Fibroblast of skin of scalp (primary cell): Measurements from ENCODE around the gene ILF2.
"Not testable (repeated sequence)": the region's sequence is repeated elsewhere in the genome, so short reads cannot be mapped to it uniquely, and the experiment has no call there.

Experiments used
- DNase-seq: peaks from one replicate; pipeline ENCODE4 v3.0.0-alpha.2; 2013

Gene ILF2

DNA sequence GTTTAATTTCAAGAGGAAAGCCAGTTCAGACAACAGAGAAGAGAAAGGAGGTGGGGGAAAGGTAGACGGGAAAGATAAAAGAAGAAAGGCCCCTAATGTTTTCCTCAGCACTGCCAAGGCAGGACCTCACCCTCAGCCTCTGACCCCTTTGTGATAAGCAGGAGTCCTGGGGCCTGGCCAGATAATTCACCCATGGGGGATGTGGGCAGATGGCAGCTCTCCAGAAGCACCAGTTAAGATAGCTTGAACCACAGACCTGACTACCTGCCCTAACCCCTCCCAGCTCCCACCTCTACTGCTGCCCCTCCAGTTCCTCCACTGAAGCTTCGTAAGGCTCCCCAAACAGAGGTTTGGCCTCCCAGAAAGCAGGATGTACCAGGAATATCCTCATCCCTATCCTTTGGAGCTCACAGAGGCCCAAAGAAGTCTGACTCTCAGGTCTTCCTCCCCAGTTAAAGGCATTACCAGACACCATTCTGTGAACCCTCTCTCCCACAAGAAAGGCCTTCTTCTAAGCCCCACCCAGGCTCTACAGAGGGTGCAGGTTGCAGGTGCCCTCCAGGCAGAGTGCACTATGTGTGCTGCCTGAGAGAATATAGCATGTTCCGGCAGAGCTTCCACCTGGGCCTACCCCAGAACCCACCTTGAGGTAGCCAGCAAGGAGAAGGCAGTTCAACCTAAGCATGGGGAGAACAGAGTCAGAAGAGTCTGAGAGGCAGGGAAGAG lies 21.5 kb downstream of the ILF2 start:
- DNase-seq = no peak

DNA sequence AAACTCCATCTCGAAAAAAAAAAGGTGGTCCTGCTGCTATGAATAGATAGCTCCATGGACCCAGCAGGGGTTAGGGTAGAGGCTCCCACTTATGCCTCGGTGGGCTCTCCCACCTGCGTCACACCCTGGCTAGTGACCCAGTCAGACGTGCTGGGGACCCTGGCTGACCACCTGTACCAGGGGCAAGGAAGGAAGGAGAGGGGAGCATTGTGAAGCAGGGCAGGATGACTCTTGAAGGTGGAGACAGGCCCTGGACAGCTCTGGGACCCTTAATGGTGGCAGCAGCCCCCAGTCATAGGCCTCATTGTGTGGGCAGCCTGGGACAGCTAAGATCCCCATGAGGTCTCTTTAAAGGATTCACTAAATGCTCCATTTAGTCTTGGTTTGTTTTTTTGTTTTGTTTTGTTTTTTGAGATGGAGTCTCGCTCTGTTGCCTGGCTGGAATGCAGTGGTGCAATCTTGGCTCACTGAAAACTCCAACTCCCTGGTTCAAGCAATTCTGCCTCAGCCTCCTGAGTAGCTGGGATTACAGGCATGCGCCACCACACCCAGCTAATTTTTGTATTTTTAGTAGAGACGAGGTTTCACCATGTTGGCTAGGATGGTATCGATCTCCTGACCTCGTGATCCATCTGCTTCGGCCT lies 22.7 kb downstream of the ILF2 start:
- no peak for DNase-seq

DNA sequence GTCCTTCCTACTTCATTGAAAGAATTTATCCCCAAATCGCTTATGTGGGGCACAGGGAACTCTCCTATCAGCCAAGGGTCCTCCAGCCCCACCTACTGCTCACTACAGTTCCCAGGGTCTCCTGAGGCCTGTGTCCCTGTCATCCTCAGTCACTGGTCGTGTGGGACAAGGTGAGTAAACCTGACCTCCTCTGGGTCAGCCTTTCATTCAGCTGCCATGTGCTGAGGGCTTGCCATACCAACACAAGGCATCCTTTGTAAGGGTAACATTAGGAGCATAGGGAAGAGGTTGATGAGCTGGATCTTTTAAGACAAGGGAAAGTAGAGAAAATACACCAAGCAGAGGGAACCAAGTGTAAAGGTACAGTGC lies 23.5 kb downstream of the ILF2 start:
- DNase-seq = no peak

DNA sequence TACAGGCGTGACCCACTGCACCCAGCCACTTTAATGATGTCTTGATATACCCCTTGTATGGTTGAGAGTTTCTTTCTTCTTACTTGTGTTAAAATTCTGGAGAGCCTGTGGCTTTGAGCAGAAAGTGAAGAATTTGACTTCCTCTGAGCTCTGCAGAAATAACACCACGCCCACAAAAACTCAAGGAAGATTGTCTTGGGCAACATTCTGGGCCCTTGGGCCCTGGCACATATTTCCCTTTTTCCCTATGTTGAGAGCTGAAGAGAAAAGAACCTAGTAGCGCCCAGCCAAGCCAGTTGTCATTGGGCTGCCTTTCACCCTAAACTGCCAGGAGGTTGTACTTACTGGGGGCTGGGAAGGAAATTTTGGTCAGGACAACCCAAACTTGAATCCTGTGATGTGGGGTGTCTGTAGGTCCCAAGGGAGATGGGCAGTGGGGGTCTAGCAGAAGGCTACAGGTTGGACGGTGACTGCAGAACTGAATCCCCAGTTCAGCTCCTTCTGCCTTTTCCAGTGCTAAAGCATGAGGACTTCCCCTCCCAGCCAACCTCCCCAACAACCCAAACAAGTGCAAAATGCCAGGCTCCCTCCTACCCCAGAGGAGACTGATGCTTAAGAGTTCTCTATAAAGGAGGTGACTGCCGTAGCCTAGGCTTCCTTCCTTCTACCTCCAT lies 24.0 kb downstream of the ILF2 start:
- no peak for DNase-seq

DNA sequence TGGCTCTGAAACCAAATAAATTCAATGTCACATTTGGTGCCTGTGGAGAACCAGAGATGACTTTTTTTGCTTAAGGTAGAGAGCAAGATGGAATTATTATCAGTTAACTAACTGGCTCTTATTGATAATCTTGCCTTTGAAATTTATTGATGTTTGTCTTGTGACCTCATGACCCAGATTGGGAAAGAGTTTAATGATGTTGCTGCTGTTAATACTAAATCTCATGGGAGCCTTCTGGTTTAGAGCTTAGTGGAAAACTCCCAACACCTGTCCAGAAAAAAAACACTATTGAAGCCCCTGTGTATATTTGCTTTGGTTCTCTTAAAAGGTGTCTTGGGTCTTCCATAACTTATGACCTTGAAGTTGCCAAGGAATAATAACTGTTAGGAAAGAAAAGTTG lies 27.0 kb downstream of the ILF2 start:
- DNase-seq = no peak

DNA sequence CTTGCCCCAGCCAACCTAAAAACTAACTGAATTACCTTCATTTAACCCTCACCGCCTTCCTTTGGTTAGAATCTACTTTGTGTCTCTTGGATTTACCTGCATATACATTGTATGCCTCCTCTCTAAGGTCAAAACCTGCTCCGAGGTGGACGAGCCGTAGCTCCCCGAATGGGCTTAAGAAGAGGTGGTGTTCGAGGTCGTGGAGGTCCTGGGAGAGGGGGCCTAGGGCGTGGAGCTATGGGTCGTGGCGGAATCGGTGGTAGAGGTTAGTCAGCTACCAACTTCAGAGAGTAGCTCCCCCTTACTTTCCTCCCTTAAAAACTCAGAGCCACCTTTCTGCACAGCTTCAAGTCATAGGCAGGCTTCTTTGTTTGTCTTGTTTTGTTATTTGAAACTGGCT lies 27.7 kb downstream of the ILF2 start:
- no peak for DNase-seq

DNA sequence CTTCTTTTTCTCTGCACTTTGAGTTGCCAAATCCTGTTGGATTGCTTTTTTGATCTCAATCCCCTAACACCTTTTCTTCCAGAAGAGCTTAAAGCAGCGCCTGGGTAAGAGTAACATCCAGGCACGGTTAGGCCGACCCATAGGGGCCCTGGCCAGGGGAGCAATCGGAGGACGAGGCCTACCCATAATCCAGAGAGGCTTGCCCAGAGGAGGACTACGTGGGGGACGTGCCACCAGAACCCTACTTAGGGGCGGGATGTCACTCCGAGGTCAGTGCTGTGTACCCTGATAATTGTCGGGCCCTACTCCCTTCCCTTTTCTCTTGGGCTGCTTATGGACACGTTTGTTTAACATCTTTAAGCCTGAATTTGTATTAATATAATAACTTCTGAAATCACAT lies 28.6 kb downstream of the ILF2 start:
- no peak for DNase-seq

DNA sequence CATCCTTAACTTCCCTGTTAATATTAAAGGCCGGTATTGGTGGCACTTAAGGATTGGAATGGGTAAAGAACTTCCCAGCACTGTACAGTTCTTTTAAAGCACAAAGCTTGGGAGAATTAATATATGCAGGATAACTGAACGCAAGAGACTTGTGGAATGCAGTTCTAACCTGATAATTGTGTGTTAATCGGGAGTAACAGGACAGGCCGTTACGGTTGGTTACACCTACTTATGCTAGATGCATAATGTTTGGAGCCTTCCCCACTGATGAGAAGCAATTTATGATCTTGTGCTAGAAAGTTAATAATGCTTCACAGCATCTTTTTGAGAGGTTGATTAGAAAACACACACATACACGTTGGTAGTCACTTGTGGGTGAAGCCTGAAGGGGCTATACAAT lies 29.9 kb downstream of the ILF2 start:
- DNase-seq = no peak

DNA sequence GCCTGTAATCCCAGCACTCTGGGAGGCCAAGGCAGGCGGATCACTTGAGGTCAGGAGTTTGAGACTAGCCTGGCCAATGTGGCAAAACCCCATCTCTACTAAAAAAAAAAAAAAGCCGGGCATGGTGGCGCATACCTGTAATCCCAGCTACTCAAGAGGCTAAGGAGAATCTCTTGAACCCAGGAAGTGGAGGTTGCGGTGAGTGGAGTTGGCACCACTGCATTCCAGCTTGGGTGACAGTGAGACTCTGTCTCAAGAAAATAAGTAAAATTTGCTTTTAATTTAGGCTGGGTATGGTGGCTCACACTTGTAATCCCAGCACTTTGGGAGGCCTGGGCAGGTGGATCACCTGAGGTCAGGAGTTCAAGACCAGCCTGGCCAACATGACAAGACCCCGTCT lies 30.6 kb downstream of the ILF2 start:
- not testable (repeated sequence) for DNase-seq

DNA sequence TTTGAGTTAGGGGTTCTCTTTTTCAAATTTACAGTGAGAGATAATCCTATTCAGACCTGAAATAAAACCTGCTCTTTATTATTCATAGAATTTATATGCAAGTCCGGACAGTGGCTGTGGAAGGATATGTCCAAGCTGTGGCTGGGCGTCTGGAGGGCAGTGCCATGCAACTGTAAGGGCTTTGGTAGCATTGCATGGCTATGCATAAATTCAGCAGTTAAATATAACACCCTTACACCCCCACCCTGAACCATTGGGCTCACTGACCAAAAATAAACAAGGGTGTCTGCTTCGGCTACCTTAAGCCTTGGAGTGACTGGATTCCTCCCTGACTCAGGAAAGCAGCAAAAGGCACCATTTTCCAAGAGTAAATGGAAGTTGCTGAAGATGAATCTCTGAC lies 31.5 kb downstream of the ILF2 start:
- DNase-seq = no peak

DNA sequence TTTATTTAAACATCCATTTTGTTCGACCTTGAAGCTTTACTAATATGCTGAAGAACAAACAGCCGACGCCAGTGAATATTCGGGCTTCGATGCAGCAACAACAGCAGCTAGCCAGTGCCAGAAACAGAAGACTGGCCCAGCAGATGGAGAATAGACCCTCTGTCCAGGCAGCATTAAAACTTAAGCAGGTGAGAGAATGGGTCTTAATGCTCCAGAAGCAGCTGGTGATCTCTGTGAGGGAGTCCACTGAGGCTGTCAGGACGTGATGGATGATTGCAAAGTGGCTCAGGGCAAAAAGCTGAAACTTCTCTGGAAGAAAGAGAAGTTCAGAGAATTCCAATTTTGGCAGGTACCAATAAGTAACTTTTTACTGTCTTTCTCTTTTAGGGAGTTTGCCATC lies 32.5 kb downstream of the ILF2 start:
- DNase-seq = no peak

DNA sequence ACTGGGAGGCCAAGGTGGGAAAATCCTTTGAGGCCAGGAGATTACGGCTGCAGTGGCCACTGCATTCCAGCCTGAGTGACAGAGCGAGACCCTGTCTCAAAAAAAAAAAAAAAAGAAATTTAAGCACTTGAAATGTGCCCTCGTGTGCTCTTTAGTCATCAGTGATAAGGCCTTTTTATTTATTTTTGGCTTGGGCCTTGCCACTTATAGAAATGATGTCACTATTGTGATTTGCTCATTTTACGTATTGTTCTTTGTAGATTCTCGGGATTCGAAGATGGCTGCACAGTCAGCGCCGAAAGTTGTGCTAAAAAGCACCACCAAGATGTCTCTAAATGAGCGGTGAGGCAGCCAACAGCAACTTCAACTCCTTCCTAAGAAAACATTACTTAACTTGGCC lies 34.5 kb downstream of the ILF2 start:
- DNase-seq = no peak

DNA sequence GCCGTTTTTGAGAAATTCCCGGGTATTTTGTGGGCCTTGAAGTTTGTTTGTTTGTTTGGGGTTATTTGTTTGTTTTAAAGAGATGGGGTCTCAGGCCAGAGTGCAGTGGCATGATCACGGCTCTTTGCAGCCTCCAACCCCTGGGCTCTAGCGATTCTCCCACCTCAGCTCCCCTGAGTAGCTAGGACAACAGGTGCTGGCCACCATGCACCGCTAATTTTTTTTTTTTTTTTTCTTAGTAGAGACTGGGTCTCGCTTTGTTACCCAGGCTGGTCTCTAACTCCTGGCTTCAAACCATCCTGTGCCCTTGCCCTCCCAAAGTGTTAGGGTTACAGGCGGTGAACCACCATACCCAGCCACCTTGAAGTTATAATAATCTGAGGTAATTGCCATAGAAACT lies 34.9 kb downstream of the ILF2 start:
- DNase-seq = no peak

DNA sequence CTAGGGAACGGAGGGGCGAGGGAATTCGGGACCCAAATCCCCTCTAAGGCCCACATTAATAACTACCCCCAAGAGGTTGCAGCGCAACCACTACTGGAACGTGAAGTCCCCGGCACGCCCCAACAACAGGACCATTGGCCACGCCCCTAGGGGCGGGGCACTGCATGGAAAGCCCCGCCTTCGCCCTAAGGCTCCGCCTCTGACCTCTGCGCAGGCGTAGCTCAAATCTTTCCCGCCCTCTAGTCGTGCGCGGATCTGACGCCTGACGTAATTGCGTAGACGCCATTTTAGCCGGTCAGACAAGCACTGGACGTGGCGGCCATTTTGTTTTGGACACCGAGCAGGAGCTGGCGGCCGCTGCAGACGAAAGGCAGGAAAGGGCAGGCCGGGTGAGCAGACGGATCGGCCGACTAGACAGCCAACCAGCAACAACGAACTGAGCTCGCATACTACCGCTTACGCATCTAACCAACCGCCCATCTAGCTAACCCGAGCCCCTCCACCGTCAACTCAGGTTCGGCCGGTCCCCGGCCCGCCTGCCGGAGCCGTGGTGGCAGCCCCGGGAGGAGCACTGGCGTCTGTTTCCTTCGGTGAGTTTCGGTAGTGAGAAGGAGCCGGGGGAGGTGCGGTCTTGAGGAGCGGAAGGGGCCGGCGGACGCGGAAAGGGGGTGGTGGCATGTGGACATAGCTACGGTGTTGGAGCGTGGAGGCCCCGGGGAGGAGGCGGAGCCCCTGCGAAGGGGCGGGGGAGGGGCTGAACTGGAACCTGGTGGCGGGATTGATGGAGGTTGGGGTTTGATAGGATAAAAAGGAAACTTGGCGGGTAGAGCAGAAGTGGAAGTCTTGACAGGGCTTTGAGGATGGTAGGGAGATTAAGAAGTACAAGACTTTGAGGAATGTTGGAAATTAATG lies 36.8 kb downstream of the ILF2 start, which contains the start of gene CHTOP:
CHTOP (plus strand) TSS at position 313 of the 912 bp plus-strand sequence. CDS start 2,523 bp downstream, outside the sequence.
- peak; percentile 99 for DNase-seq

DNA sequence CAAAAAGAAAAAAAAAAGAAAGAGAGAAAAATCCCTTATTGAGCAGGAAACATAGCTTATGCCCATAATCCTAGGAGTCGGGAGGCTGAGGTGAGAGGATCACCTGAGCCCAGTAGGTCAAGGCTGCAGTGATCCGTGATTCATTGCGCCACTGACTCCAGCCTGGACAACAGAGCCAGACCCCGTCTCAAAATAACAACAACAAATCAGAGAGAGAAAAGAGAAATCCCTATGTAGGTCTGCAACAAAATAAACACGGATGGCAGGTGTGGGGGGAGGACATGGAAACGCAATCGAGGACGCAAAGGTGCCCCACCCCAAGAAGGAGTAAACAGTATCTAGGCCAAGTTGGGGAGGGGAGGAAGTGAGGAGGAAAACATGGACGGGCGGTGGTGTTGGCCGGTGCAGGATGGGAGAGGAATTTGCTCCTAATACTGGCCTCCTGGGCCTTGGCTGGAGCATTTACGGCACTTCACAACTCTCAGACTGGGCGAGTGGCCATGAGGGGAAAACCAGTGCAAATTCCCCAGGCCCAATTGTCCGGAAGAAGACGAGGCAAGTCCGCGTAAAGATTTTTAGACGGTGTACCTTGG lies 37.5 kb downstream of the ILF2 start:
- no peak for DNase-seq

DNA sequence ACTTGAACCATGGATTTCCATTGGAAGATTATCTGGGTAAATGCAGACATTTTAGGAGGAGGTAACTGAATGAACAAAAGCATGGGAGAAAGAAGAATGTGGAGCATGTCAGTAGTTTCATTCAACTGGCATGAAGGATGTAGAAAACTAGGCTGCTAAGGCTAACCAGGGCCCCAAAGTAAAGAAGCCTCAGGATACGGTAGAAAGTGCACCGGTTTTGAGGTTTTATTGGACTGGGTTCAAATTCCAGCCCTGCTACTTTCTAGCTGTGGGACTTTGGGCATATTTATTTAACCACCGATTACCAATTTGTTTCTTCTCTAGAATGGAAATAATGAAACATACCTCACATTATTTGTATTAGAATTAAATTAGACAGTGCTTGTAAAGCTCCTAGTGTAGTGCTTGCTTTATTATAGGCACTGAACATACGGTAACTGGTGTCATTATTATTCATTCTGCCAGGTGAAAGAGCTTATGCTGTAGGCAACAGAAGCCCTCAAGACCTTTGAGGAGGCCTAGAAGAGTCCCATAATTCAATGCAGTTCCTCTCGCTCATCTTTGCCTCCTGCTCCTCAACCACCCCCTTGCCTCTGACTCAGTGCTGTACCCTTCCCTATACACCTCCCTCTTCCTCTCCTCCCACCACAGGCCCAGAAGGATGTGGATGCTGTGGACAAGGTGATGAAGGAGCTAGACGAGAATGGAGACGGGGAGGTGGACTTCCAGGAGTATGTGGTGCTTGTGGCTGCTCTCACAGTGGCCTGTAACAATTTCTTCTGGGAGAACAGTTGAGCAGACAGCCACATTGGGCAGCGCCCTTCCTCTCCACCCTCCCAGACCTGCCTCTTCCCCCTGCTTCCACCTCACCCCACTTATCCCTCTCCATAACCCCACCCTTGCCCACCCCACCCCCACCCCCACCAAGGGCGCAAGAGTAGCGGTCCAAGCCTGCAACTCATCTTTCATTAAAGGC lies 39.5 kb downstream of the ILF2 start:
- DNase-seq = peak; percentile 31

DNA sequence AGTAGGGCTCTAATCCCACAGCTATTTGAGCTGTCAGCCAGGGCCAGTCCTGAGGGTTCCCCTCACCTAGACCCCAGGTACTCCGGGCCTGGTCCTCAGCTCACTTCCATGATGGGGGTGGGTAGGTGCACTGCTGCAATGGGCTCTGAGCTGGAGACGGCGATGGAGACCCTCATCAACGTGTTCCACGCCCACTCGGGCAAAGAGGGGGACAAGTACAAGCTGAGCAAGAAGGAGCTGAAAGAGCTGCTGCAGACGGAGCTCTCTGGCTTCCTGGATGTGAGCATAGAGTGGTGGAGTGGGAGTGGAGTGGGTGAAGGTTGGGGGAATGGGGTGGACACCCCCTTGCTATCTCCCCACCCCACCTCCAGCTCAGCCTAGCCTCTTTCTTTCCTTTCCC lies 40.4 kb downstream of the ILF2 start:
- DNase-seq = no peak

DNA sequence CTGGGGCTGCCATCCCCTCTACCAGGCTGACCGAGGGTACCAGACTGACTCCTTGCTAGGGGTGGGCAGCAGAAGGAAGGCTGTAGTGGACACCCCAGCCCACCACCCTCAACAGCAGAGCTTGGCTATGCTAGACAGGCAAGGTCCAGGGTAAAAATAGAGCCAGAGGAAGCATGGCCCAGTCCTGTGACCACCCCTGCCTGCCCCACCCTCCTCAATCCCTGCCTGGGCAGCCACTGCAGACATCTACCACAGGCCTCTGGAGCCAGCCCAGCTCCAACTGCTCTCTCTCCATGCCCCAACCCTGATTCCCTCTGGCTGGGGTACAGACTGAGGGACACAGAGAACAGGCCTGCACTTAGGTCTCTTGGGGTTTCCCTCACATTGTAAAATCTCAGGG lies 40.8 kb downstream of the ILF2 start:
- DNase-seq = no peak

DNA sequence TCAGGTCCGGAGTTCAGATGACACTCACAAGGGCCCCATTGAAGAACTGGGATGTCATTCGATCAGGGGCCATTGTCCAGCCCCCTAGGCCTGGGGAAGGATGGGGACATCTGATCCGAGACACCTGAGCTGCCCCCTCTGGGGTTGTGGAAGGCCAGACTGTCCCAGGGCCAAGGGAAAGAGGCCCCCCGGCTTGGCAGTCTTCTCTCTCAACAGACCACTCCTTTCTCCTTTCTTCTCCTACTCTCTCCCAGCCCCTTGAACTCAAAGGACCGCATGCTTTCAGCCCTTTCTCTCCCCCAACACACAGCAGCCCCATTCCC lies 41.5 kb downstream of the ILF2 start:
- DNase-seq = no peak

DNA sequence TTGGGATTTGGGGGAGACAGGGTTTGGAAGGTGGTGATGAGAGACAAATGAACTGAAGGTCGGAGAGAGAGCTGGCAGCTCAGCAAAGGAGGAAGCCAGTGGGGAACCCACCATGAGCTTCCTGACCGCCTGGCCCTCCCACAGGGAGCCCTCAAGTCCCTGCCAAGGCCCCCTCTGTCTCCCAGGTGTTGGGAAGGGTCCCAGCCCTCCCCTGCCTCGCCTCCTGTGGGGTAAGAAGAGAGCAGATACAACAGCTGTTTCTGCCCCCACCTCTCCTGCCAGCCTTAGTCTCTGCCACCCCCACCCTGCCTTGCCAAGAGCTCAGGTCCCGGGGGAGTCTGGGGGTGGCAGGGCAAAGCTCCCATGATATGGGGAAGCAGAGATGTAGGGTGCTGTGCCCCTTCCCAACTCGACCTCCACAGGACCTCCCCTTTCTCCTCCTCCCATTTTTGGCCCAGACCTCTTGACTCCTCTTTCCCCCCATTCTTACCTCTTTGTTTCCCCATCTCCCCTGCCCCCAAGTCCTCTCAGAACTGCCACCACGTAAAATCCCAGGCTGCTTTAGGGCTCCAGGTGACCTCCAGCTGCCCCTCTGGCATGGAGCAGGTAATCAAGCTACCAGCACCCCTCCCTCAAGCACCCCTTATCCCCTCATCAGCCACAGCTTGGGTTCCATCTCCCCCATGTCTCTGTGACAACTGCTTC lies 42.0 kb downstream of the ILF2 start:
- no peak for DNase-seq
